NCI-H345 treated with DMSO at 0.1 percent for 48 hours (cell line): ENCODE data around the gene CALML5.

Source experiments
- DNase-seq: peaks from one replicate; lab custom pipeline; 2025; ENCODE audit not compliant: unreplicated experiment; lab: John Stamatoyannopoulos, UW

CALML5 gene

DNA sequence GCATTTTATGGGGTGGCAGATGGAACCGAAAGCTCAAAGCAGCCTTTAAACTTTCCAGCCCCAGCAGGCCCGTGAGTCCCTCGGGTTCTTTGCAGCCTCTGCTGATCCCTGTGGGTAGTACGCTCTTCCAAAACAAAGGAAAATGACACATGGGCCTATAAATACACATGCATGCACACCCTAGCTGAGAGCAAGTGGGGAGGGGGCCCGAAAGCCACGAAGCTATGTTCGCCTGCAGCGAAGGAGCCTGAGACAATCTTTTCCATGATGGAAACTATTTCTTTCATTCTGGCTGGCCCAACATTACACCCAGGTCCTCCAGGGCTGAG is 32.2 kb downstream of the CALML5 start:
- no peak for DNase-seq

DNA sequence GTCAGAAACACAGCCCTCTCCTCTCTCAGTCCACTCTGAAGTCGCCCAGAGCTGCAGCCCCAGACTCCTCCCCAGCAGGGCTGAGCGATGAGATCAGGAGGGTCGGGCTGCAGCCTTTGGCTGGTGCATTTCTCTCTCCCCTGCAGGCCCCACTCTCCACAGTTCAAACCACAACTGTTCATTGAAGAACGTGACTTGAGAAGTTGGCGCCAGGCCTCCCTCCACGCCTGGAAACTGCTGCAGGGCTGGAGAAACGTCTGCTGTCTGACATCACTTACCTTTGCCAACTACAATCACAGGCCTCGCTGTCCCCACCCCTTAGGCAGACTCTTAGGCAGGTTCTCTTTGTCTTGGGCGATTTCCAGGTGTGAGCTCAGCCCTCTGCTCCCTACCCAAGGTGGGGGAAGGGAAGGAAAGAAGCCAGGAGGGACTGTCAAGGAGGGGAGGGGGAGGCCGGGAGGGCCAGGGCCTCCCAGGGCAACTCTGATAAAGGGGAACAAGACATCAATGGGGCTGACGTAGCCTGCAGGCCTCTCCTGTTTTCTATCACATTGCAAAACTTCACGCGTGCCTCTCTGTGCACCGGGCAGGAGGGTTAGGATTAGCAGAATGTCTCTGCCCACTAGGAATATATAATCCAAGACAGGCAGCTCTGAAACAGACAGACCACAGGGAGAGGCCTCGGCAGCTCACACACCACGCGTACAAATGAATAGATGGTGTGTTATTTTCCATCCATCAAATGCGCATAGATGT is 32.7 kb downstream of the CALML5 start:
- DNase-seq: no peak

DNA sequence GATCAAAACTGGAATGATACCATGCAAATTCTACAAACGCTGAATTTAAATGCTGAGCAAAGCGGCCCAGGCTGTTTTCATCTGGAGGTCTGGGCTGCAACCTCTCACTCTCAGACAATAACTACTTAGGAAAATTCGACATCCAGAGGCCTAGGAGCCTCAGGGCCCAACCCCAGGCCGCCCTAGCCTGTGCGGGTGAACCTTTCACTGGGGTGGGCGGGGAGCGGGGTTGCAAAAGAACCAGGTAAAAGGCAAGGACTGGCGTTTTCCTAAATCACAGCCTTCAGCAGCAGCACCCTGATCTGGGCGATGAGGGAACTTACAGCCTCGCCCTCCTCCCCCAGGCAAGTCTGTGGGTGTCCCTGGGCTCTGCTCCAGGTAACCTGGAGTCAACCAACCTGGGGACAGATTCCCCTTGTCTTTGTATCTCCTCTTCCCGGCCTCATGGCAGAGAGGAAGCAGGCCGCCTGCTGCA is 33.4 kb downstream of the CALML5 start:
- DNase-seq: no peak

DNA sequence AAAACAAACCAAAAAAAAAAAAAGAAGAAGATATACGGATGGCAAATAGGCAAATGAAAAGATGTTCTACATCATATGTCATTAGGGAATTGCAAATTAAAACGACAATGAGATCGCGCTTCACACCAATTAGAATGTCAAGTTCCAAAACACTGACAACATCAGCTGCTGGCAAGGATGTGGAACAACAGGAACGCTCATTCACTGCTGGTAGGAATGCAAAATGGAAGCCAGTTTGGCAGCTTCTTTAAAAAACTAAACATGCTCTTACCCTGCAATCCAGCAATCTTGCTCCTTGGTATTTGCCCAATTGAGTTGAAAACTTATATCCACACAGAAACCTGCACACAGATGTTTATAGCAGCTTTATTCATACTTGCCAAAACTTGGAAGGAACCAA is 34.8 kb downstream of the CALML5 start:
- DNase-seq: no peak

DNA sequence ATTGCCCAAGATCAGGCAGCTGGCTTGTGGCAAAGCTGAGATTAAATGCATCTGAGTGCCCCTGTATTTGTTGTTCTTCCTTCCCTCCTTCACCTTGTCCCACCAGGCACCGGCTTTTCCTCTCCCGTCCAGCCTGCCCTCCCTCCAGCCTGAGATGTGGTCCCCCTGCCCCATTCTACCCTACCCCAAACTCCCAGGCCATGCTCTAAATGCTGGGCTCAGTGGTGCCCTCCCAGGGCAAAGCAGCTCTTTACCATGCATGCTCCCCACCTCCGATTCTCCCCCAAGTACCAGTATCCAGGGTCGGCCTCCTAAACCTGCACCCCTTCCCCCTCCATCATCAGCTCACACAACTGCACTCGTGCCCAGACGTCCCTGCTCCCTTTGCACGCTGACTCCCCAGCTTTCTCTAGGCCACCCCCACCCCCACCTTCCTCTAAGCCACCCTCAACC is 36.5 kb downstream of the CALML5 start:
- no peak for DNase-seq

DNA sequence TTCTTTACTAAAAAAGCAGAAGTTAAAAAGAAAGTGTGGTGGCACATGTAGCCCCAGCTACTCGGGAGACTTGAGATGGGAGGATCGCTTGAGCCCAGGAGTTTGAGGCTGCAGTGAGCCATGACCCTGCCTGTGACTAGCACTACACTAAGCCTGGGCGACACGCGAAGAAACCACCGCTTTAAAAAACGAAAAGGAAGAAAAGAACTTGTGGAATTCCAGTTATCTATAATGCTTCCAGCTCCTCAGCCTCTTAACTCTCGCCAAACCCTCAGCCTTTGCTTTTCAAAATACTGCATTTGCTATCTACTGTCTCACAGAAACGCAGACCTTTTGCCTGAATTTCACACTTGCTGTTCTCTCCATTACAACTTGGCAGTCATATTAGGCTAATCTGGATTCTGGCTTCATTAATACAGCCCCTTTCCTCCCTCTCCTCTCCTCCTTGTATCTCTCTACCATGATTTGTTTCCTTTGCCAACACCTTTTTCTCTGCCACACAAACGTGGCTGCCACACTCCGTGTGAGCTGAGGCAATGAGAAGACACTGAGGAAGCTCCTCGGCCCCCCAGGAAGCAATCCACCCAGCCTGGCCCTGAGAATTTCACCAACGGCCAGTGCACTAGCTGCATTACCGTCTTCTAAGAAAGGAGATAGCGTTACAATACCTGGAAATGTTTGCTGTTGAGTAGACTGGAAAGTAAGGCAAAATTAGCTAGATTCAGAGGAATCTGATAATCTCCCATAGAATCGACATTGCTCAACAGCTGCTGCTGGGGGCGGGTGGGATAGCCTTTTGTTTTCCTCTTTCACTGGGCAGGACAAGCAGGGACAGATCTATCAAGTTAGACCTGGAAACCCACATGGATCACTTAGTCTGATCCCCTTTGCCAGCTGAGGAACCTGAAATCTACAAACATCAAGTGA is 37.2 kb downstream of the CALML5 start:
- DNase-seq: no peak

DNA sequence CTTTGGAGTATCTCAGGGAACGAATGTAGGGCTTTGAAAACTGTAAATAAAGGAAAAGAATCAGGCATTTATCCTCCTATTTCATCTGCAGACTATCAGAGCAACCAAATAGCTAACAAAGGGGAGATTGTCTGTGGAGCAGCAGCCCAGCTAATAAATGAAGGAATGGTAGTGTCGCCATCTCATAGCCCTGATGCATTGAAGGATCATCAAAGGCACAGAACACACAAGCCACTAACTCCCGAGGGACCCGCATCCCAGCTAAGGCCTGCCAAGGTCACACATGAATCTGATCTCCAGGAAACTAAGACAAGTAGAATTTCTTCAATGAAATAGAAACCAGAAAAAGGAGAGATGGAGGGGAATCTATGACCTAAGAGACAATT is 38.2 kb downstream of the CALML5 start:
- DNase-seq: no peak

DNA sequence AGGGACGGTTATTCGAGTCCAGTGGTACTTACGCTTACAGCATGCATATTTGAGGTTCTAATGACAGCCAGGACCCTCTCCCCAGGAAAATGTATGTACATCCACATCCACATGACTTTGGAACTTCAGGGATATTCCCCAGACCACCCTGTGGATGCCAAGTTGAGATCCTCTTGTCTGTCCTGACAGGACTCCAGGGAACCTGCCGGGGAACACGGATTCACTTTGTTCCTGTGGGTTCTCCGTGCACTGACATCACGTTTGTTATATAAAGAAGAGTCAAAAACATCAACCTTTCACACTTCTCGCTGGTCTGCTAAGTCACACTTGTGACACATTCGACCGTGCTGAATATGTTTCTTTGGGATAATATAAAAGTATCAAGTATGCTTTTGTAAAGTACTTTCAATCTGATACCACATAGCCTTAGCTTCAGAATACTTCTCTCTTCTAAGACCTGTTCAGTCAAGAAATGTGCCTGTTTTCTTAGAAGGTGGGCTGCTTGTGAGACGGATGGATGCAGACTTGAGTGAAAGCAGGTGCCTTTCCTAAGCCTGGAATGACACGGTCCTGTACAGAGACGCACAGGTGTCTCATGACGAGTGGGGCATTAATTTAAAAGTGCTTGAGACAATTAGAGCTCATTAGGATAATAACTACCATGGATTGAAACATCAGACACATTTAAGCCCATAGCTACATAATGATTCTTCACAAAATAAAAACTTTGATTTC is 38.7 kb downstream of the CALML5 start:
- no peak for DNase-seq

DNA sequence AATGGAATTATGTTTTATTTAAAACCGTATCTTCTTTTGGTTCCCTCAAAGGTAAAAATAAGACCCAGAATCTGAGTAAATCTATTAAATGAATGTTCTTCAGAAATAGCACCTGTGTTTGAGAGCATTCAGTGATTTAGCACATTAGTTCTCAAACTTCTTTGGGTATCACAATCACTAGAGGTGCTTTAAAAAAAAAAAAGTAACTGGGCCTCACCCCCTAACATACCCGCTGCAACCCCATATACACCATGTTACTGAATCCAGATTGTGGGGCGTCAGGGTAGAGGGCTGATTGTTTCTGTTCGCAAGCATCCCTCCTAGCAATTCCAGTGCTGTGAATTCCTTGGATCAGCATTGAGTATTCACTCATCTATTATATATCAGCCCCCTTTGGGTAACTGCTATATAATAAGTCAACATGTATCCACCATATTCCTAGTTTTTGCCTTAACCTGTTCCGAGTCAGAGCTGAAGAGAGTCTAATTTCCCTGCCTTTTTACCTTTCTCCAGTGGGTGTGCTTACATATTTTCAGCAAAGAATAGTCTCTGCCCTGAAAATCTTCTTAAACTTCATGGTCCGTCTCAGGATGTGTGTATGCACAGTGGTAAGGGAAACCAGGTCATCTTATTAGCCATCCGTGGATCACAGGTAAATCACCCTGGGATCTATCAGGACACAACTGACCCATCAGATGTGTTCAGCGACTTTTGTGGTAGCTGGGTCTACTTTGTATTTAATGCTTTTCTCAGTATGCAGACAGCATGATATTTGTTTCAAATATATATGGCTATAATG is 40.2 kb downstream of the CALML5 start:
- no peak for DNase-seq

DNA sequence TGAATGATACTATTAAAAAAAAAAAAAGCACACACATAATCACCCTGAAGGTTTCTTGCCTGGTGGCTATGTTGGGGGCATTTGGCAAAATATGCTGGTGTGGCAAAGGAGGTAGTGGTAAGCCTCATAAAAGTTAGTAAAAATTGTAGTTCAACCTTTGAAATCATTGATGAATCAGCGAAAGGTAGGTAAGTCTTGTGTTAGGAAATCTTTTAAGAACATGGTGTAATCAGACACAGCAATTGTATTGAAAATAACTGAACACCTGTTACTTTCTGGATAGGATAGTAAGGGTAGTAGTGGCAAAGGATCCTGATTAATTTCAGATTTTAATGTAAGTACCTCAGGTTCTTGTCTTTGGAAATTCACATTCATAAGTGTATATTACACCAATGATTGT is 40.9 kb downstream of the CALML5 start:
- no peak for DNase-seq

DNA sequence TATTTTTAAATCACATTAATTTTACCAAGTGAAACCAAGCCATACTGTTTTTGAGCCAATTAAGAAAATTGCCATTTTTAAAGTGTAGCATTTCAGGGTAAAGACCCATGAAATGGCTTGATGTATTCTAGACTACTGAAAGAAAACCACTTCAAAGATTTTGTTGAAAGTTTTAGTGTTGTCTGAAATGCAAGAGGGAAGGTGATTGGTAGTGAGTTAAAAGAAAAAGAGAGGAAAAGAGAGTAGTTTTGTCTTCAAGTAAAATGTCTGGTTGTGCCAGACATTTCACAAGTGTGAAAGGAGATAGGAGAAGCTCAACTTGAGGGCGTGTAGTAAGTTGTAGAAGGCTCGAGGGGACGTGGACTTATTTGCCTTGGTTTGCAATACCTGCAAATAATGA is 41.6 kb downstream of the CALML5 start:
- DNase-seq: no peak

DNA sequence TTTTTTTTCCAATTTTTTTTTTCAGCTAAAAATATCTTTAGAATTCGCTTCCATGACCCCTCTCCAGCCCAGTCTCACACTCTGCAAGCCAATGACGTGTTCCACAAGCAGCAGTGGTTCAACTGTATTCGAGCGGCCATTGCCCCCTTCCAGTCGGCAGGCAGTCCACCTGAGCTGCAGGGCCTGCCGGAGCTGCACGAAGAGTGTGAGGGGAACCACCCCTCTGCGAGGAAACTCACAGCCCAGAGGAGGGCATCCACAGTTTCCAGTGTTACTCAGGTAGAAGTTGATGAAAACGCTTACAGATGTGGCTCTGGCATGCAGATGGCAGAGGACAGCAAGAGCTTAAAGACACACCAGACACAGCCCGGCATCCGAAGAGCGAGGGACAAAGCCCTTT is 42.8 kb downstream of the CALML5 start:
- no peak for DNase-seq

DNA sequence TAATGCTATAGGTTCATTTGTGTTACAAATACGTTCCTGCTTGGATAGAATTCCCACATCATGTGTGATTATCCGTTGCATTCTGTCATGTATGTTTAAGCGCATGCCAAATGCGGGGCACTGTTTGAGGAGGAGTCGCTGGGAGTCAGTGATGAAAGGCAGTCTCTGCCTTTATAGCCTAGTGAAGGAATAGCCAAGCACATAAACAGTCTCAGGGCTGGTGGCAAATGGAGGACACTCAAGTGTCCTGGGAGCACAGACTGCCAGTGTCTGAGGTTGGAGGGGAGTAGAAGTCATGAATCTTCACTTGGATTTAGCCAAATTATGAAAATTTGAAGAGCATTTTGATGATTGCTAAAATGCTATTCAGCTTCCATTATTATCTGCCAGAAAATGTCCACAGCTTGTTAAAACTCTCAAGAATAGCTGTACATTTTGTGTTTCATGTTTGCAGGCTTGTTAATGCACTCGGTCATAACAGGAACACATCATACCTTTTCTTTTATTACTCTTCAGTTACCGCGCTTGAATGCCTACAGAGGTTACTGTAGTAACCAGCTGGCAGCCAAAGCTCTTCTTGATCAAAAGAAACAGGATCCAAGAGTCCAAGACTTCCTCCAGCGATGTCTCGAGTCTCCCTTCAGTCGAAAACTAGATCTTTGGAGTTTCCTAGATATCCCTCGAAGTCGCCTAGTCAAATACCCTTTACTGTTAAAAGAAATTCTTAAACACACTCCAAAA is 45.5 kb downstream of the CALML5 start:
- no peak for DNase-seq

DNA sequence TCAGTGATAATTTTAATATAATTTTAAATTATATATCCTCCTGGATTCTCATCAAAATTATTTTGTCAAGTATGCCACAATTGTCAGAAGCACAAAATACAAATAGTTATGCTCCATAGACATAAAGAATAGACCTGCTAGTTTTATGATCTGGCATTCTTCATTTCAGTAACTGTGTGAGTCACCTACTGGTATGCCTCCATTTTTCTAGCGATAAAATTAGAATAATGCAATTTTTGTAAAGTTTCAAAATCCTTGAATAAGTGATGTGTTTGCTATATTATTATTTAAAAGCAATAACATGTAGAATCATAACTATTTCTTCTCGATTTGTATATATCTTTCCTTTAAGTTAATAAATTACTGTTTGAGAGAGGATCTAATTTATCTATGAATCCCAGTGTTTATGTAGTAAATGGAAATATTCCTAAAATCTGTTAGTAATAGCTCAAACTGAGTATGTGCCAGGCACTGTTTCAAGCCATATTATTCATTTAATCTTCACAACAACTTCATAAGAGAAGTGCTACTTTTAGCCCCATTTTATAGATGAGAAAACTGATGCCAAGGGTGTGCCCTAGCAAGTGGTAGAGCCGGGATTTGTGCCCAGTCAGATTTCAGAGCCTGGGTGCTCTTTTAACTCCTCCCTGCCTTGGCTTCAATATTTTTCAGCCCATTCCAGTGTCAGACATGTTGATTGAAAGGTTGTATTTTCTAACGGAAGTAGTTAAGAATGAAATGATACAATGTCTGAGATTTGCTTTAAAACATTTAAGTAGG is 48.6 kb downstream of the CALML5 start:
- DNase-seq: no peak

DNA sequence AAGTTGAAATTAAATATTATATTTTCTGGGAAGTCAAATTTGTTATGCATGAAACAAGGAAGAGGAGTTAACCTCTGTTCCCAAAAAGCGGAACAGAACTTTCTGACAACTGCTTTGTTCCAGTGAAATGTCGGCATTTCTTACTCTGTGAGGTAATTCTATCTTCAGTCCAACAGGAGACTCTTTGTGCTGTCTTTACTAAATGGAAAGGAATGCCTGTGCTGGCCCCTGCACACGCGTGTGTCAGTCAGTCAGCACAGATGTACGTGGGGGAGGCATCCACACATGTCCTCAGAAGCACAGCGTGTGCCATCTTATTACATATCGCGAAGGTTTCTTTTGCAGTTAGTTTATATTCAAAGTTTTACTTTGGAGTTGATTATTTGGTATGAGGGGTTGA is 49.5 kb downstream of the CALML5 start:
- DNase-seq: no peak

DNA sequence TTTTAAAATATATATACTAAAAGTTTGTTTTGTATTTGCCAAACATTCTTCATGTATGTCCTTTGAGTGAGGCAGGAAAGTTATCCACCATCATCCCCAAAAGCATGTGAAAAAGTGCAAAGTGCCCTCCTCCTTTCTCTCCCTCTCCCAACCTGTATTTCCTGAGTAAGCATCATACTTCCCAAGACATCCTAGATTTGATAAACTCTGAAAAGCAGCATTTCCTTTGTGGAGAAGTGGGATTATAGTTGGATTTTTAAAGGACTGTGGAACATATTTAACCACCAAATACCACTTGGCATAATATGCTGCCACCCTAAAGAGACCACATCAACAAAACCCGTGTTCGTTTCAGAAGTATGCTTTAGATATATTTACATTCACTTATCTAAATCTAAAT is 50.1 kb downstream of the CALML5 start:
- DNase-seq: no peak
